Stimulated activated naive CD4-positive, alpha-beta T cell treated with Interleukin-2 at 50 U/mL for 16 hours (primary cell): Measurements from ENCODE around the gene KSR2.
"Not testable (repeated sequence)": the region's sequence is repeated elsewhere in the genome, so short reads cannot be mapped to it uniquely, and the experiment has no call there.

Experiments used
- DNase-seq: peaks from one replicate; lab custom pipeline; 2025; lab: John Stamatoyannopoulos, UW

The KSR2 gene

DNA sequence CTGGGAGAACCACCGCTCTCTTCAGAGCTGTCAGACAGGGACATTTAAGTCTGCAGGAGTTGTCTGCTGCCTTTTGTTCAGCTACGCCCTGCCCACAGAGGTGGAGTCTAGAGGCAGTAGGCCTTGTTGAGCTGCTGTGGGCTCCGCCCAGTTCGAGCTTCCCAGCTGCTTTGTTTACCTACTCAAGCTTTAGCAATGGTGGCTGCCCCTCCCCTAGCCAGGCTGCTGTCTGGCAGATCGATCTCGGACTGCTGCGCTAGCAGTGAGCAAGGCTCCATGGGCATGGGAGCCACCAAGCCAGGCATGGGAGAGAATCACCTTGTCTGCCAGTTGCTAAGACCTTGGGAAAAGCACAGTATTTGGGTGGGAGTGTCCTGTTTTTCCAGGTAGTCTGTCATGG is 340.1 kb downstream of the KSR2 start:
- not testable (repeated sequence) for DNase-seq

DNA sequence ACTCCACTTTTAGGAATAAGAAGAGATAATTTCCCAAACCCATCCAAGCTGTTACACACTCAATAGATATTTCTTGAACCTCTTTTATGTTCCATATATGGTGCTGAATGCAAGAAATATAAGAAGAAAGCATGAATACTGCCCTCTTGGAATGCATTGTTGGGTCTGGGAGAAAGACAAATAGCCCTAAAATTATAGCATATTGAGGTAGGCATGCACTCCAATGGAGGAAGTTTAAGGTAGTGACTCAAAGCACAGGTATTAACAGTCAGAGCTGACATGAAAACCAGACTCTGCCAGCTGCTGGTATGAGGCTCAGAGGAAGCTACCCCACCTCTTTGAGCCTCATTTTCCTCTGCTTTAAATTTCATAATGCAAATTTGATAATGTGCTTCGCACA is 346.0 kb downstream of the KSR2 start:
- DNase-seq: no peak

DNA sequence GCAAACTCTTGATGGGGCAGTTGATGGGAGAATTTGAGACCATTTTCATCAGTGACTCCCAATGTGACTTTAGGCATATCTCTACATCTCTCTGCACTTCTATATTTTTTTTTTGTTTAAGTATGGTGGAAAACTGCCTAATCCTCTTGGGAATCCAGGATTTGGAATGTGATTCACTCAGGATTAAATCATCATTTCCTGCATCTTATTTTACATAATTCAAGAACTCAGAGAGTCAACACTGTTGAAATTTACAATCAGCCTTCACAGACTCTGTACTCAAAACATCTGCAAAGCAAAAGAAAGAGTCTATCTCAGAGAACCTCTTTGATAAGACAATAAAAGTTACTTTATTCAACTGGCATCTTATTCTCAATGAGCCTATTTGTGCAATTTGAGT is 346.7 kb downstream of the KSR2 start:
- no peak for DNase-seq

DNA sequence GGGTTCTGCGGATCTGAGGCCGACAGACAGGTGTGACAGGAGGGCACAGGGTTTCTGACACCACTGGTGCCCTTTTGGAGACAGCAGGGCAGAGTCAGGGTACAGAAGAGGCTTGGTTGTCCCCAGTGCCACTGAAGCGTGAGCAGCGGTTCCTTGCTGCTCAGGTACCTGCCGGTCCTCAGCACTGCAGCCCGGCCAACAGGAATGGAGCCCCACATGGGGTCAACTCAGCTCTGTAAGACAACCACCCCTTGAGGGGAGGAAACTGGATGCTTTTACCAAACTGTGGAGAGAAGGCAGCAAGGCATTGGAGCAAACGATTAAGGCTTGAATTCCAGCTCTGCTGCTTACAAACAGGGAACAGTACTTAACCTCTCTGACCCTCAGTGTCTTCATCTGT is 361.0 kb downstream of the KSR2 start:
- DNase-seq: no peak

DNA sequence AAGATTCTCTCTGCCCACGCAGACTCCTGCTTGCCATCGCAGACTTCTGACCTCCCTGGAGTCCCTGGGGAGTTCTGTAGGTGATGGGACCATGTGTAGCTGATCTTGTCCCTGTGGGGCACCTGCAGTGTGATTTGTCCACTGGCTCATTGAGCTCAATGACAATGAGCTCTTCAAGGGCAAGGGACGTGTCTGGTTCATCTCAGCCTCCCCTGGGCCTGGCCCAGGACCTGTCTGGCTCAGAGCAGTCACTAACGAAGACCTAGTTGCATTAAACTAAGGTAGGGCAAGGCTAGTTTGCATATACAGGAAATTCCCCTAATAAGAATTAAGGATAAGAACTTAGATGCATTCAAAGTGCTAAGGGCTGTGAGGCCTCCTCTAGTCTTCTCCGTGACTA is 361.8 kb downstream of the KSR2 start:
- DNase-seq: no peak

DNA sequence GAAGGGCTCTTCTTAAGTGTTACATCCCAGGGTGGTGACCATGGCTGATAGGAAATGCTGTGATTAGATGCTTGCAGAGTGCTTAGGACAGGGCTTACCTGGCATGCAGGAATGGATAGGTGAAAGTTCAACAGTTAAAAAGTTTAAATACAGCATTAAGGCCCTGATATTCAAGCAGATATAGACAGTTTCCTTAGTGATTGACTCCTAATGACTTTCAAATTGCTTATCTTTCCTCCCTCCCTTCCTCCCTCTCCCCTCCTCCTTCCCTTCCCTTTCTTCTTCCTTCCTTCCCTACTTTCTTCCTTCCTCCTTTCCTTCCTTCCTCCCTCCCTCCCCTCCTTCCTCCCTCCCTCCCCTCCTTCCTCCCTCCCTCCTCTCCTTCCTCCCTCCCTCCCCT is 362.8 kb downstream of the KSR2 start:
- DNase-seq: no peak

DNA sequence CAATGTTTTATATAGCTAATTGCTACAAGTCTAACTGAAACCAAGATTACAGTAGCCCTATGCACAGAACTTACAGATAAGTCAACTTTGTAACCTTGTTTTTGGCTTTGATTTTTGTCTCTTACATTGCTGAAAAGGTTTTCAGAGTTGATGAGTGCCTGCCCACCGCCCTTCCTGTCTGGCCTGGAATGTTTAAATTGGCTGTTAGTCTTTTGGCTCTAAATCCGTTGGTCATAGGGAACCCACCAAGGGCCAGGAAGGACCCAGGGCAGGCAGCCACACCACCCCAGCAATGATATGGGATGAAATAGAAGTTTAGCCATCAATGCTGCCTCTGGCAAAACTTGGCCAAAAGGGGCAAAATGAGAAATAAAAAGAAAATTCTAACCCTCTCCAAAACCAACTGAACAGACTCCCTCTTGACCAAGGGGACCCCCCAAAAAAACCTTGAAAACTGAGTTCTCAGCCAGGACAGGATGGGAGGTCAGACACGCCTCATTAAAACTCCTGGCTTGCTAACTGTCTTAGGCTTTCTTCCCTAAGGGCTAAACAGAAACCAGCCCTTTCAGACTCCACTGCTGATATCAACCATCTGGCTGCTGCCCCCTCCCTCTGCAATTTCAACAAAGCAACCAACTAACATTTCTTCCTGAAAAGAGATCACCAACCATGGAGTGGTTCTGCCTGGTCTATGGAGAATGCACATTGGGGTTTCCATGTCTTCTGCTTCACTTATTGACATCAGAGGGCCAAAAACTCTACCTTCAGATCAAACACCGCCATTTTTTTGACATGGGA is 365.3 kb downstream of the KSR2 start:
- DNase-seq: no peak

DNA sequence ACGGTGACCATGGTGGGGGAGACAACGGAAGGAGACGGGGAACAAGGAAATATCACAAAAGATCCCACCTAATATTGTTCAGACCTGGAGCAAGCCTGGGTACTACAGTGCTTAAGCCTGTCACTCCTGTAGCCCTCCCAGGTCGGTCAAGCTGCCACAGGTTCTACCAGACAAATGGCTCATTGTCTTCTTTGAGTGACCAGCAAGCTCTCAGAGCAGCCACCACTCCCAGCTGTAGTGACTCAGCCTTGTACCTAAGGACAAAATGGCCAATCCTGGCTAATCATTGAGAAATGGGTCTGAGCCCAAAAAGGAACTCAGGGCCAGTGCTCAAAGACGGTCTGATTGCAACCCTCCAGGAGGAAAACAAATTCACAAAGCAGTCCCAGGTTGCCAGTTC is 368.9 kb downstream of the KSR2 start:
- no peak for DNase-seq

DNA sequence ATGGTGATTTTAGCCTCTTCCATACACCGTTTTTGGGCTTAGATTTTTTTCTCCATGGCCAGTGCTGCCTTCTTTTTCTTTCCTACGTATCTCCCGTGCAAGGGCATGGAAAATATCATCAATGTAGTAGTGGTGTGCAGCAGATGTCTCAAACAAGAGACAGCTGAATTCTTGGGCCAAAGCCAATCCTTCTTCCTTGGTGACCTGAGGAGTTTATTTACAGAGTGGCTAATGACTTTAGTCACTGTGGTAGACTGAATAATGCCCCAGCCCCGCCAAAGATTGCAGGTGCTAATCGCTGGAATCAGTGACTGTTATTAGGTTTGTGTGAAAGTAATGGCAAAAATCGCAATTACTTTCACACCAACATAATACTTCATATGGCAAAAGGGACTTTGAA is 371.8 kb downstream of the KSR2 start:
- no peak for DNase-seq

DNA sequence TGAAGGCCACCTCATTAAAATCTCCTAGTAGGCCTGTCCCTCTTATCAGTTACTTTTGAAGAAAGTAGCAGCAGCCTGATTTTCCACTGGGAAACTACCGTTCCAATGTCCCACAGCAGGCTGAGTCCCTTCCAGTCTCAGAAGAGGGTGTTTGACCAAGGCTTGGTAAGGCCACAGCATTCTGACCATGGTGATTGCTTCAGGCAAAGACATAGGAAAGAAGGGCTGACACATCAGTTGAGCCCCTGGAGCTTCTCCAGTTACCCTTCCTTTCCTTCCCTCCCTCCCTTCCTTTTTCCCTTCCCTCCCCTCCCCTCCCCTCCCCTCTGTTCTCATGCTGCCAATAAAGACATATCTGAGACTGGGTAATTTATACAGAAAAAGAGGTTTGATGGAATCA is 373.0 kb downstream of the KSR2 start:
- DNase-seq: no peak

DNA sequence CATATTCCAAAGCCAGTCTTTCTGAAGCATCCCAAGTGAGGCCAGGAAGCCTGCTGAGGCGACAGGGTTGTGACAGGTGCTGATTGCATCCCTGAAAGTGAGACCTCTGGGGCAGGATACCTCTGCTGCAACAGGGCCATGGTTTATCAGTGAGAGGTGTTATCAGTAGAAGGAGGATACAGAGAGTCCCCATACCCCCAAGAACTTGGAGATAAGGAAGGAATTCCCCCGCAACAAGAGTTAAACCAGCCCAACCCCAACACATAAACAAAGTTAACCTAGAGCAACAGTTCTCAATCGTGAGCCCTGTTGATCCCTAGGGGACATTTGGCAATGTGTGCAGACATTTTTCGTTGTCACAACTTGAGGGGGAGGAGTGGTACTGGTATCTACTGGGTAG is 374.3 kb downstream of the KSR2 start:
- DNase-seq: no peak

DNA sequence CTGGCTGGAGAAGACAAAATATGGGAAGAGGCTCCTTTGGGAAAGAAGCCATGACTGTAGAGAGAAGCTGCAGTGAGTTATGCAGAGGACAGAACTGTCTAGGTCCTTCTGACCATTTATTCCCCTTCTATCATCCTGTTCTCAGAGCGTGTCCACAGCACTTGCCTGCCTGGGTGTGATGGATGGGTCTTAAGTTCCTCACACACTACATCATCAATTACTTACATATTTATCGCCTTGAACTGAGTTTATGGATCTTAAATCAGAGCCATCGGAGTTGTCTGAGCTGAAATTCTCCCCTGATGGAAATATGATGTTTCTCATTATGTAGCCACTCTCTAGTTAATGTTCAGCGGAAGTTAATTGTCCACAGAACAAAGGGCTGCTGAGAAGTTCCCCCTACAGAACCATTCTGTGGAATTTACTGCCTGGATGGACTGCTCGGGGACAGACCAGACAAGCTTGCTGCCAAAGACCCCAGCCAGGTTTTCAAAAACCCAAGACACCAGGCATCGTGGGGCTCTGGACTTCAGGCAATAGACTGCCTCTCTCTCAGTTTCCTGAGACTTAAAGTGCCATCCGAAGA is 374.9 kb downstream of the KSR2 start:
- no peak for DNase-seq

DNA sequence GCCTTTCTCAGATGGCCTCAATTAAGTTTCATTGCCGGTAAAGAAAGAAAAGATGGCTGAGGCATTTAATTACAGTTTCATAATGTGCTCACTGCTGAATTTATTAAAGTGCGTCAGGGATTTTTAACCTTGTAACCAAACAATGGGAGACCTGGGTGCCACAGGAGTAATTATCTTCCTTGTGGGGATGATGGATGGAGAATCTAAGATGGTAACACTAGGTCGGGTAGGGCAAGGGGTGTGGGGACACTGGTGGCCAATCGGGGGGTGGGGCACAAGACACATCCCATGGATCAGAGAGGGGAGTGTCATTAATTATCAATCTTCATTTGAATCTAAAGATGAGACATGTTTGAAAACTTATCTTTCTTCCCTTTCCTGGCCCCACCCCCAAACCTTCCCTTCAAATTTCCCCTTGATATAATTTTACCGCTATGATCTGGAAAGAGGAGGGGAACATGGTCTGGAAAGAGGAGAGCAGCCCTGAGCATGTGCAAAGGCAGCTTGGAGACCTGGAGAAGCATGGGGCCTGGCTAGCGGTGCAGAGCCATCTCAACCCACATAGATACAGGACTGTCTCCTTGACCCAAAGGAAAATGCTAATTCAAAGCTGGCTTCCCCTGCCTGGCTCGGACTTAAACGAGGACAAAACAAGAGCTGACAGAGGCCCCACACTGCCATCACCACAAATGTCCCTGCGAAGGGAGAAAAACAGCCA is 376.0 kb downstream of the KSR2 start:
- DNase-seq: no peak

DNA sequence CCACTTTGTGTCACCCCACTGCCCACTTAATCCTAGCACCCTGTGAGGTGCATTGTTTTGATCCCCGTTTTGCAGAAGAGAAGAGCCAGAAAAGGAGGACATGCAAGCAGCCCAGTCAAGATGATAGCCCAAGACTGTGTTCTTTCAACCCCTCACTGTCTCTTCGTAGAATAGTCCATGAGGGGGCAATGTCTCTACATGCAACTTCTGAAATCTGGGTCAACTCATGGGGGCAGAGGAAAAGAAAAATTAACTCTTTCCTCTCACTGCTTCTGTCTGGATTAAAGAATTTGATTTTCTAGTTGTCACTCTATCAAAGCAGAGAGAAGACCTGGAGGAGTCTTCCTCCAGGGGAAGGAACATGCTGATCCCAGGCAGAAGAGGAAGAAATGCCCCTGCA is 377.8 kb downstream of the KSR2 start:
- DNase-seq: no peak

DNA sequence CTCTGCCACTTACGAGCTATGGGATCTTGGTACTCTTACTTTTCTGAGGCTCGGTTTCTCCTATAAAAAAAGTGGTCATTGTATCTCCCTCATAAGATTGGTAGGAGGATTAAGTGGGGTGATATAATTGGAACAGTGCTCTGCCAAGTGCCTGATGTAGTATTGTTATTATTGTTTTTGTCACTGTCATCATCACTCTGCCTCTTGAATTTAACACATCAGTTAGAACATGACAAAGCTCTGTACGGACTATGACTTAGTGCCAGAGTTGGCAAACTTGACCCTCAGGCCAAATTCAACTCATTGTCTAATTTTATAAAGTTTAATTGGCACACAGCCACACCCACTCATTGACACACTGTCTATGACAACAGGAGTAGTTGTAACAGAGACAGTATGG is 378.4 kb downstream of the KSR2 start:
- no peak for DNase-seq

DNA sequence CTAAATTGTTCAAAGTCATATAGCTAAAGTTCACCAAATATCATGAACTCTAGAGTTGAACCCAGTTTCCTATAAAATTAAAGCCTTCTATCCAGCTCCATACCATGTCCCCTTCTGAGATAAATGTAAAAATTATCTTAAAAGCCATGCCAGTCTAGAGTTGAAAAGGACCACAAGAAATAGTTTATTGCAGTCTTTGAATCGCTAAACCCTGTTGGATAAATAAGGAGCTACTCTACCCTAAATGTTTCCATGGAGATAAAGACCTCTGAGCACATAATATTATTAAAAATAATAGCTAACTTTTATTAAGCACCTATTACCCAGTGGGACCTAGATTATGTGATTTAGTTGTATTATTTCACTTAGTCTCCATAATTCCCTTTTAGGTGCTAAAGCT is 379.8 kb downstream of the KSR2 start:
- no peak for DNase-seq

DNA sequence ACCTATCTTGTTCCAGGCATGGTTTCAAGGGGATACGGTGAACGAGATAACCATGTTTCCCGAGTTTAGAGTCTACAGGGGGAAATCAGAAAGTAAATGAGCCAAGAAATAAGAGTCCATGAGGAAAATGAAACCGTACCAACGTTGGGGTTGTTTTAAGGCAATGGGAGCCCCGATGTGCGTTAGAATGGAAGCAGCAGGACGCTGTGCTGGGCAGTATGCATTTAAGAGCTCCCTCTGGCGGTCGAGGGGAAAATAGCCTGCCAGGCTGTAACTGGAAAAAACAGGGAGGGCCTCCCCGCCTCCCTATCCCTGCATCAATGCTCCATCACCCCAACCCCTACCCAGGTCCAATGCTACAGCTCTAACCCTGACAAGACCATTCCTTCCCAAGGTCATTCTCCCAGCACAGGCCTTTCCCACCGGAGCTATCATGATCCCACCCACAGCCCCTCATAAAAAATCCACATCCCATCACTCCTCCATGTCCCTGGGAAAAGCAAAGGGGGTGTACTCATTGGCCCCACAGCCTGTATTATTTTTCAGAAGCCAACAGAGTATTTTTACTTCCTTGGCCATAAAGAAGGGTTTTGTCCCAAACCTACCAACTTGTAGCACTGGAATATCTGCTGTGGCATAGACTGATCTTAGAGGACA is 381.0 kb downstream of the KSR2 start:
- DNase-seq: no peak

DNA sequence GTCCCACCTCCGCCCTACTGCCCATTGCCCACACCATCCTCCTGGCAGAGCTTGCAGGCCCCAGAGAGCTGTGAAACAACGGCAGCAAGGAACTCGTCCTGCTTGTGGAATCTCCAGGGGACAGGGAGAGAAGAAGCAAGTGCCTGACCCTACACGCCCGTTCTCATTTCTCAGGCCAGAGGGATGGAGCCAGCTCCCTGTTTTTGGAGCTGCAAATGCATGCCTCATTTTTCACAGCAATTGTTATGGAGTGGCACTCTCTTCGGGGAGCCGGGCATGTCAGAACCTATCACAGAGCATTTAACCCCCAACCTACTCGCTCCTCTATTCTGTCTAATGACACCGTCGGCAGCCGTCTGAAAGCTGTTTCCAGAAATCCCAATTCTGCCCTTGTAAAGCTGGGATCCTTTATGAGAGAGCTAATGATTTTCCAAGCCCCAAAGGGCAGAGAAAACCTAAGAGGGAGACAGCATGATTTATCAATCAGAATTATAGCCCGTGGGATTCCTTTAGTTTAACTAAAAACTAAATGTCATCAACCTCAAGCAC is 385.0 kb downstream of the KSR2 start:
- no peak for DNase-seq

DNA sequence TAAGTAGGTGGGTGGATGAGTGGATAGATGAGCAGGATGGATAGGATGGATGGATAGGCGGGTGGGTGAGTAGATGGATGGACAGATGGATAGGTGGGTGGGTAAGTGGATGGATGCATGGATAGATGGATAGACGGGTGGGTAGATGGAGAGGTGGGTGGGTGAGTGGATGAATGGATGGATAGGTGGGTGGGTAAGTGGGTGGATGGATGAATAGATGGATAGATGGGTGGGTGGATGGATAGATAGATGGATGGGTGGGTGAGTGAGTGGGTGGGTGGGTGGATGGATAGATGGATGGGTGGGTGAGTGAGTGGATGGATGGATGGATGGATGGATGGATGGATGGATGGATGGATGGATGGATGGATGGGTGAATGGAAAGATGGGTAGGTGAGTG is 385.7 kb downstream of the KSR2 start:
- DNase-seq: no peak

DNA sequence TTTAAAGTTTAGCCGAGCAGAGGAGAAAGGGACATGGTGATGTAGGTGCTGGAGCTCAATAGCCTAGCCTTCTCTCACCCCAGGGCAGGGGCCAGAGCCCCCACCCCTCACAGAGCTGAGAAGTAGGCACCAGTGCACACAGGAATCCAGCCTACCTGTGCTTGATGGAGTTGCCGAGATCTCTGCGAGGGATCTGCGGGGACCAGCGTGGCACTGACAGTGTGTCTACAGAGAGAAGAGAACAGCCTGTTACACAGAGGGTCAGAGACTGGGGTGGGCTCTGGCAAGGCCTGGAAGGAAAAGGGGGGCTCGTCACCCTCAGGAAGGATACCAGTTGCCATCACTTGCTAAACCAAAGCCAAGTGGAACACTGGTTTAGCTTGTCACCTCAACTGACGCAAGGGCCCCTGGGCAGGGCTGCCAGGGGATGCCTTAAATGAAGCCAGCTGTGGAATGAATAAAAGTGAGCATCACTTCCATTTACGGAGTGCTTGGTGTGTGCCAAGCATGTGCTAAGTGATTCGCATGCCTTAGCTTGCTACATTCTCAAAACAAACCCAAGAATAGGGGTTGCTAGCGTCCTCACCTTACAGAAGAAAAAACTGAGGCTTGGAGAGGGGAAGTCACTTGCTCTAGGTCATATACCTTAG is 386.5 kb downstream of the KSR2 start:
- DNase-seq: no peak

DNA sequence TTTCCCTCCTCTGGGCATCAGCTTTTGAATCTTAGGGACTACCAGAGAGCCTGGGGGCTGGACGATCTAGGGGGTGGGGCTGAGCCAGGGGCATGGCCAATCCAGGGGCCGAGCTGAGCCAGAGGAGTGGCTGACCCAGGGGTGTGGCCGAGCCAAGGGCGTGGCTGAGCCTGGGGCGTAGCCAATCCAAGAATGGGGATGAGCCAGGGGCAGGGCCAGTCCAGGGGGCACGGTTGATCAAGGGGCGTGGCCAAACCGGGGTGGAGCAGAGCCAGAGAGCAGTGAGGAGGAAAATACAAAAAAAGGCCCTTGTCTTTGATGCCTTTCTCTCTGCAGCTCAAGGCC is 388.1 kb downstream of the KSR2 start:
- DNase-seq: no peak

DNA sequence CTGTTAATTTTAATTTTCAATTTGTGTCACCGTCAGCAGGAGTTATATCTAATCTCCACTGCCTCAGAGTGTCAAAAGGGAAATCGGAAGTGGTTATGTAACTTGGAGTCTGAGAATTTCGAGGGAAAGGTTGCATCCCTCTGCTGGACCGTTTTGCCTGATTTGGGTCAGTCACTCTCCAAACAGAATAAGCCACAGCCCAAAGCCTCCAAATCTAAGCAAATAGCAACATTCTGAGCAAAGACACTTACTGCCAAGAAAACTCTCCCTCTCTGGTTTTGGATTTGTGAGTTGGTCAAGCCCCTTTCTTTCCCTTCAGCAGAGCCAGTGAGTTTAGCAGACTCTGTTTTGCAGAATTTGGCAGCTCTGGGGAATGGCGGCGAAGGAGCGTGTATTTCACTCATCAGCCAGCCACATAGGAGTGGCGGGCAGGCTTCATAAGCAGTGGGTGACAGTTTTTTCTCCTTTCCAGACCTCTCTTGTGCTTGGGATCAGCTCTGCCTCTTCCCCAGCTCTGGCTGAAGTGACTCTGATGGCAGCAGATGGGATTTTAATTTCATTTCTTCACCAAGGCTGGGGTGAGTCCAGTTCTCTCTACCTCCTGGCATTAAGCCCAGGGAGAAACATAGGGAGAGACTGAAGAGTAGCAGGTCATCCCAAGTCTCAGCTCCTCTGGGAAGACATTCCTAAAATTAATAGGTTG is 388.6 kb downstream of the KSR2 start:
- DNase-seq: no peak
